GM10266 (cell line): ENCODE results near the gene PLIN4.
"Not testable (repeated sequence)": the region's sequence is repeated elsewhere in the genome, so short reads cannot be mapped to it uniquely, and the experiment has no call there.

Source experiments
- DNase-seq: peaks from one replicate; pipeline ENCODE4 v3.0.0; 2012; ENCODE audit errors: extremely low spot score
- CTCF ChIP-seq: IDR thresholded peaks from 2 replicates; pipeline ENCODE4 v1.5.1; 2012; ENCODE audit warnings: mild to moderate bottlenecking, low read depth; ENCODE audit not compliant: control insufficient read depth, insufficient read depth; ENCODE audit errors: missing control alignments

PLIN4 gene

GRCh38 chr19:4543842-4544647, 25.8 kb upstream of the PLIN4 start:
- DNase-seq: no peak
- TF ChIP-seq CTCF: no peak

GRCh38 chr19:4542896-4543841, 24.9 kb upstream of the PLIN4 start:
- no peak for TF ChIP-seq CTCF
- DNase-seq: no peak

GRCh38 chr19:4541806-4542145, 23.5 kb upstream of the PLIN4 start:
- DNase-seq: not testable (repeated sequence)

GRCh38 chr19:4541114-4541805, 23.0 kb upstream of the PLIN4 start:
- no peak for DNase-seq
- TF ChIP-seq CTCF: no peak

GRCh38 chr19:4539693-4540581, 21.7 kb upstream of the PLIN4 start, which contains the start of gene LRG1:
Gene LRG1, minus strand, starts transcription at chr19:4540036. Its CDS starts 23 bp downstream, at chr19:4540013.
- DNase-seq: peak; percentile 76
- no peak for TF ChIP-seq CTCF

GRCh38 chr19:4539169-4539692, 20.9 kb upstream of the PLIN4 start:
- DNase-seq: no peak
- no peak for TF ChIP-seq CTCF

GRCh38 chr19:4538601-4538954, 20.3 kb upstream of the PLIN4 start:
- DNase-seq: no peak
- TF ChIP-seq CTCF: no peak
